Upper lobe of left lung (tissue), 6 donors: ENCODE data around the gene SMG9. TPM values are rescaled to one million over a fixed set of nuclear protein-coding genes. Genes with fewer than 3 reads are reported as not detected.
A peak's percentile ranks its signal among the peaks of the same experiment; 100 is the strongest.

ENCODE experiments used
- ATAC-seq, 2 donors: fragments of 200-7000 bp; cut with Tn5 transposase; one replicate each; pipeline ENCODE4 v1.9.1; 2022; ENCODE audit warnings: mild to moderate bottlenecking in 2 of 2, moderate library complexity in 2 of 2; ENCODE audit not compliant: low FRiP score in 2 of 2
- DNase-seq, 2 donors: peaks; one replicate each; pipeline ENCODE4 v3.0.0-alpha.2; 2019 to 2020
- H3K27ac ChIP-seq, 4 donors: fragments of 200-600 bp; sonication (generic); one replicate each; pipeline ENCODE4 v1.5.1; 2016 to 2019
- H3K27me3 ChIP-seq, 4 donors: fragments of 200-600 bp; sonication (generic); one replicate each; pipeline ENCODE4 v1.5.1; 2017 to 2019
- H3K36me3 ChIP-seq, 4 donors: fragments of 200-600 bp; sonication (generic); one replicate each; pipeline ENCODE4 v1.5.1; 2016 to 2019
- H3K4me1 ChIP-seq, 4 donors: fragments of 200-600 bp; sonication (generic); one replicate each; pipeline ENCODE4 v1.5.1; 2018 to 2019
- H3K4me3 ChIP-seq, 4 donors: fragments of 200-600 bp; sonication (generic); one replicate each; pipeline ENCODE4 v1.5.1; 2017 to 2019; ENCODE audit warnings: mild to moderate bottlenecking in 2 of 4, moderate library complexity in 1 of 4
- H3K9me3 ChIP-seq, 4 donors: fragments of 200-600 bp; sonication (generic); one replicate each; pipeline ENCODE4 v1.5.1; 2018 to 2019
- EP300 ChIP-seq, 4 donors: sonication (generic); formaldehyde crosslinking; IDR thresholded peaks; one replicate each; pipeline ENCODE4 v1.5.1; 2017; ENCODE audit warnings: antibody characterized with exemption in 4 of 4, control low read depth in 2 of 4
- POLR2A ChIP-seq, 4 donors: fragments of 450-650 bp; IDR thresholded peaks; one replicate each; pipeline ENCODE4 v1.5.1; 2016 to 2017; ENCODE audit warnings: antibody characterized with exemption in 4 of 4, mild to moderate bottlenecking in 2 of 4
- POLR2AphosphoS5 ChIP-seq, 2 donors: sonication (generic); formaldehyde crosslinking; IDR thresholded peaks; one replicate each; pipeline ENCODE4 v1.5.1; 2017; ENCODE audit warnings: antibody characterized with exemption in 2 of 2
- WGBS, 2 donors: methylation state at CpG; one replicate each; pipeline ENCODE4 v1.1.5; 2017 to 2018; 5-methylcytosine and 5-hydroxymethylcytosine counted together
- total RNA-seq, 6 donors: library from RNA; depleted of rRNA in 4 of 6; stranded (reverse); fragments of >200 nt in 4 of 6; gene quantifications; one replicate each; pipeline versions ENCODE4 v1.1.0 to v1.2.1, GENCODE V29; 2016 to 2021
- TF ChIP-seq, protein P1 (sequence below), 6 experiments: fragments of 450-650 bp in 4 of 6; fragments of 200-600 bp in 2 of 6; sonication (generic) in 2 of 6; IDR thresholded peaks; one replicate each; pipeline ENCODE4 v1.5.1; 2016 to 2019; ENCODE audit warnings: antibody characterized with exemption in 6 of 6
- donor health status: DM: no; HTN: no; CAD: no; lungs with moderate emphysema.
- donor health status: DM: no; HTN: yes; CAD: no; lungs with severe emphysema.

SMG9 gene
- total RNA-seq, 6 donors from 2014 or later, result 23.0 to 119 (median 52.9) TPM

DNA sequence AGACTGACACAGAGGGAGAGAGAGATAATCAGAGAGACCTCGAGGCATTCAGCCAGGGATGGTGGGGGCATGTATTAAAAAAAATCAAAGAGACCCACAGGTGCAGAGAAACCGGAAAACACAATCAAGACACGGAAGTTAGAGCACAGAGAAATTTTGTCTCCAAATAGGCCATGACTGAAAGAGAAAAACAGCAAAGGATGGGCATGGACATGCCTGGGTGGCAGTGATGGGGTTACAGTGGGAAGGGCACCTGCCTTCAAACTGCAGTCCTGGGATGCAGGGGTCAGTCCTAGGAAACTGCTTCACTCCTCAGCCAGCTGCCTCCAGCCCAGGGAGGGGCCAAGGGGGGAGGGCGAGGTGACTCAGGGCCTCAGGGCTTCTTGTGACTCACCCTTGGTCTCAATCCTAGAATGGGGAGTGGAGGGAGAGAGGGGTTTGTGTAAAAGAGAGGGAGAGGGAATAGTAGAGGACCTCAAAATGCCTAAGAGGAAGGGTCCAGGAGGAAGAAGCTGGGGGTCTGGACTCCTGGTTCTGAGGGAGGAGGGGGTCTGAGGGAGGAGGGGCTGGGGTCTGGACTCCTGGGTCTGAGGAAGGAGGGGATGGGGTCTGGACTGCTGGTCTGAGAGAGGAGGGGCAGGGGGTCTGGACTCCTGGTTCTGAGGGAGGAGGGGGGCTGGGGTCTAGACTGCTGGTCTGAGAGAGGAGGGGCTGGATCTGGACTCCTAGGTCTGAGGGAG, 29.6 kb upstream of the SMG9 start:
- H3K9me3 ChIP-seq, result no peaks in the 10 kb centered on the region
- H3K36me3 ChIP-seq, result no peaks in the 10 kb centered on the region
- 58 to 72% methylated on average over 4 of the region's 4 CpGs for WGBS, 2 donors
- H3K27me3 ChIP-seq, result no peaks in the 10 kb centered on the region
- TF ChIP-seq EP300 (IDR thresholded peaks at IDR 0.05) (peak in 1 of 4 donors; percentile 43), POLR2AphosphoS5 (IDR thresholded peaks at IDR 0.05) (no peak)
- peak; percentile 78 to 92 for ATAC-seq
- DNase-seq, result peak in 1 of 2 donors; percentile 62
- H3K4me1 ChIP-seq, result peaks cover 18 to 34% (median 23%) of the 10 kb centered on the region in 4 donors
- H3K4me3 ChIP-seq, result no peak overlapping the region
- H3K27ac ChIP-seq, result peak overlapping the region in 2 of 4 donors; percentile 43 to 59

- no peak for DNase-seq
- WGBS, 2 donors, result 89 to 98% methylated on average over 8 of the region's 8 CpGs
- no peak overlapping the region for H3K27ac ChIP-seq
- no peaks in the 10 kb centered on the region for H3K36me3 ChIP-seq
- H3K4me3 ChIP-seq, result no peak overlapping the region
- H3K27me3 ChIP-seq, result no peaks in the 10 kb centered on the region
- H3K9me3 ChIP-seq, result no peaks in the 10 kb centered on the region
- ATAC-seq, result no peak
- peaks cover 26 to 41% (median 31%) of the 10 kb centered on the region in 4 donors for H3K4me1 ChIP-seq
- TF ChIP-seq EP300 (IDR thresholded peaks at IDR 0.05) (no peak), POLR2AphosphoS5 (IDR thresholded peaks at IDR 0.05) (no peak), POLR2A (IDR thresholded peaks at IDR 0.05) (no peak)
- TF ChIP-seq, protein P1, sequence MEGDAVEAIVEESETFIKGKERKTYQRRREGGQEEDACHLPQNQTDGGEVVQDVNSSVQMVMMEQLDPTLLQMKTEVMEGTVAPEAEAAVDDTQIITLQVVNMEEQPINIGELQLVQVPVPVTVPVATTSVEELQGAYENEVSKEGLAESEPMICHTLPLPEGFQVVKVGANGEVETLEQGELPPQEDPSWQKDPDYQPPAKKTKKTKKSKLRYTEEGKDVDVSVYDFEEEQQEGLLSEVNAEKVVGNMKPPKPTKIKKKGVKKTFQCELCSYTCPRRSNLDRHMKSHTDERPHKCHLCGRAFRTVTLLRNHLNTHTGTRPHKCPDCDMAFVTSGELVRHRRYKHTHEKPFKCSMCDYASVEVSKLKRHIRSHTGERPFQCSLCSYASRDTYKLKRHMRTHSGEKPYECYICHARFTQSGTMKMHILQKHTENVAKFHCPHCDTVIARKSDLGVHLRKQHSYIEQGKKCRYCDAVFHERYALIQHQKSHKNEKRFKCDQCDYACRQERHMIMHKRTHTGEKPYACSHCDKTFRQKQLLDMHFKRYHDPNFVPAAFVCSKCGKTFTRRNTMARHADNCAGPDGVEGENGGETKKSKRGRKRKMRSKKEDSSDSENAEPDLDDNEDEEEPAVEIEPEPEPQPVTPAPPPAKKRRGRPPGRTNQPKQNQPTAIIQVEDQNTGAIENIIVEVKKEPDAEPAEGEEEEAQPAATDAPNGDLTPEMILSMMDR (IDR thresholded peaks at IDR 0.05), result no peak
Observed at GRCh38 chr19:43783636-43784035, 28.9 kb upstream of the SMG9 start.

DNA sequence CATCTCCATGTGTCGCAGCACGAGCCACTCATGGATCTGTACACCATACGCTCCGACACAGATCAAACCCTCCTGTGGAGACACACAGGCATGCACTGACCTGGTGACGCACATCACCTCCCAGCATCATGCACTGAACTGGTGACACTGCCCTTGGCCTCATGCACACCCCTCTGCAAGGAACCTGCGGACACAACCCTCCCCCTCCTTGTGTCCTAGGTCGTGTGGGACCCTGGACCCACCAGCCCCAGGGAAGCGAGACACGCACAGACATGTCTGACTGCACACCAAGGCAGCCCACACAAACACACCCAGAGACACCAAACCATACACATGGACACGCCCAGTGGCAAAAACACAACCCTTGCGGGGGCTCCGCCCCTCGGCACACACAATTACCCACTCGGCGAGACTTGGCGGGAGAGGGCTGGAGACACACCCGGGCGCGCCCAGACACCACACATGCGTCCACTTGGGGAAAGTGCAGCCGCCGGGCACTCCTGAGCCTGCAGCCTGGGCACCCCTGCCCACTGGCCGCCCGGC, 28.0 kb upstream of the SMG9 start:
- WGBS, 2 donors, result 73 to 79% methylated on average over 13 to 24 of the region's 24 CpGs
- DNase-seq (peak in 1 of 2 donors; percentile 75), ATAC-seq (peak in 1 of 2 donors; percentile 20)
- Histone ChIP-seq H3K4me1 (peaks cover 34 to 50% (median 40%) of the 10 kb centered on the region in 4 donors), H3K27ac (peak overlapping the region in 1 of 4 donors; percentile 30), H3K27me3 (no peaks in the 10 kb centered on the region), H3K36me3 (no peaks in the 10 kb centered on the region), H3K9me3 (no peaks in the 10 kb centered on the region), H3K4me3 (no peak overlapping the region)
- TF ChIP-seq POLR2A (IDR thresholded peaks at IDR 0.05), result no peak
- TF ChIP-seq, protein P1 (IDR thresholded peaks at IDR 0.05), result no peak
- TF ChIP-seq EP300 (IDR thresholded peaks at IDR 0.05), result no peak
- no peak for TF ChIP-seq POLR2AphosphoS5 (IDR thresholded peaks at IDR 0.05)

DNA sequence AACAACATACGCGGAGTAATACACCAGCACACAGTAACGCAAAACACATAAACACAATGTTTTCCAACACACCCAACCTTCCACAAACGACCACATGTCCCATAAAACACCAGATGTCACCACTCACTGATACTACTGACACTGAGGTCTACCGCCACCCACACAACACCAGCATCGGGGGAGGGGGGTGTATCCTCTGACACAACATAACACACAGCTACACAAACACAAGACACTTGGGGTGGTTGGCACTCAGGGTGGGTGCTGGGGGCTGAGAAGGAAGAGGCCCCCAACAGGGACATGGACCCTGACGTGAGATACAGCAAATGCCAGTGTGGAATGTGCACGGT, 27.5 kb upstream of the SMG9 start:
- Histone ChIP-seq H3K4me3 (no peak overlapping the region), H3K27me3 (no peaks in the 10 kb centered on the region), H3K4me1 (peaks cover 37 to 55% (median 44%) of the 10 kb centered on the region in 4 donors), H3K36me3 (no peaks in the 10 kb centered on the region), H3K27ac (peak overlapping the region in 1 of 4 donors; percentile 30), H3K9me3 (no peaks in the 10 kb centered on the region)
- ATAC-seq, result no peak
- 70 to 71% methylated on average over 7 to 8 of the region's 8 CpGs for WGBS, 2 donors
- DNase-seq, result no peak
- TF ChIP-seq EP300 (IDR thresholded peaks at IDR 0.05) (no peak), POLR2AphosphoS5 (IDR thresholded peaks at IDR 0.05) (no peak), POLR2A (IDR thresholded peaks at IDR 0.05) (no peak)
- TF ChIP-seq, protein P1 (IDR thresholded peaks at IDR 0.05), result no peak

- 86 to 91% methylated on average over 14 of the region's 14 CpGs for WGBS, 2 donors
- Histone ChIP-seq H3K9me3 (no peaks in the 10 kb centered on the region), H3K4me3 (no peak overlapping the region), H3K4me1 (peaks cover 37 to 59% (median 47%) of the 10 kb centered on the region in 4 donors), H3K27ac (no peak overlapping the region), H3K36me3 (no peaks in the 10 kb centered on the region), H3K27me3 (no peaks in the 10 kb centered on the region)
- DNase-seq (no peak), ATAC-seq (no peak)
- TF ChIP-seq, protein P1 (IDR thresholded peaks at IDR 0.05), result no peak
- no peak for TF ChIP-seq EP300 (IDR thresholded peaks at IDR 0.05)
- TF ChIP-seq POLR2A (IDR thresholded peaks at IDR 0.05), result no peak
- TF ChIP-seq POLR2AphosphoS5 (IDR thresholded peaks at IDR 0.05), result no peak
Observed at GRCh38 chr19:43781630-43782310, 27.0 kb upstream of the SMG9 start.
